Measurements from ENCODE around the gene SOX13. TPM values are rescaled to one million over a fixed set of nuclear protein-coding genes. Genes with fewer than 3 reads are reported as not detected.

The SOX13 gene
- 10 to 100 TPM in 5 of 6 experiments, 1 to 10 TPM in 1; 9.9 to 13.5 (median 11.1) TPM for total RNA-seq (2021; fragmentation: NEBNext Ultra II Directional; extraction: Animal tissue kit (Norgen Biotek cat#: 25700))
- long read RNA-seq, result 0 reads

DNA sequence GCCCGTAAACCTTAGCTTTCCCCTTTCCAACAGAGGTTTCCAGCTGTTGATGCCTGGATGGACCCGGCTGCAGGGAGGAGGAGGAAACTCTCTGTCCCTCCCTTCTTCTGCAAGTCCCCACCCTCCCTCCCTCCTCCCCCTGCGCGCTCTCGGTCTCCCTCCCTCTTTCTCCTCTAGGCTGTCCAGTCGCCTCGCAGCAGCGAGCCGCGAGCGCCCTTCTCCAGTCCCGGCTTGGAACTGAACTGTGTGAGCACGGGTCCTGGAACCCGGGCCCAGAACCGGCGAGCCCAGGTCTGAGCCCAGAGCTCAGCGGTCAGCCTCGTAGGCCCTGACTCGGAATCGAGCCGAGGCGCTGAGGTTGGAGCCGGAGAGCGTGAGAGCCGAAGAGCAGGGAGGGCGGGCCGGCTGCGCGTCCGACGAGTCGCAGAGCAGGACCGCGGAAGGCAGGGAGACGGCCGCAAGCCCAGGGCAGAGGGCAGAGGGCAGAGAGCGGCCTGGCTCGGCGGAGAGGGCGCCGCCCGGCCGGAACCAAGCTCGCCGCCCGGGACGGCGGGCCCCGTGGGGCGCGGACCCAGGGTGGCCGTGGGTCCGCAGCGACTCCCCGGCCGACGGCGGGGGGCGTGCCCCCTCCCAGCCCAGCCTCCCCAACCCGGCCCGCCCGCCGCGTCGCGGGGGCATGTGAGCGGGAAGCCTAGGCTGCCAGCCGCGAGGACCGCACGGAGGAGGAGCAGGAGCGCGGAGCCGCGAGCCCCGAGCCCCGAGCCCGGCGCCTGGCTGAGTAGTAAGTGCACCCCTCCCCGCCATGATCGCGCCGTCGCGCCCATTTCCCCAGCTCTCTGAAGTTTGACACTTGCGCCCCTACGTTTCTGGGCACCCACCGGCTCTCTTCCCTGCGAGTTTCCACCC is at the start of gene SOX13:
Gene SOX13, plus strand, starts transcription at position 185 of the 906 bp plus-strand sequence. CDS start 39,801 bp downstream, outside the sequence.
- peak within 1 kb of the TSS; percentile 86 for H3K27ac Mint-ChIP-seq
- H3K36me3 Mint-ChIP-seq (ENCODE audit: low read depth), result no peaks in the 10 kb centered on the region
- peaks cover 7% of the 10 kb centered on the region for H3K27me3 Mint-ChIP-seq (ENCODE audit: insufficient read depth)
- H3K9me3 Mint-ChIP-seq, result no peaks in the 10 kb centered on the region
- H3K4me1 Mint-ChIP-seq (ENCODE audit: low read depth), result peaks cover 26% of the 10 kb centered on the region
- peak; percentile 28; the same call in 1 of the 2 replicates for TF ChIP-seq CTCF (IDR thresholded peaks at IDR 0.05)
- H3K4me3 Mint-ChIP-seq, result peak within 1 kb of the TSS; percentile 96
- peak; percentile 81 for DNase-seq

DNA sequence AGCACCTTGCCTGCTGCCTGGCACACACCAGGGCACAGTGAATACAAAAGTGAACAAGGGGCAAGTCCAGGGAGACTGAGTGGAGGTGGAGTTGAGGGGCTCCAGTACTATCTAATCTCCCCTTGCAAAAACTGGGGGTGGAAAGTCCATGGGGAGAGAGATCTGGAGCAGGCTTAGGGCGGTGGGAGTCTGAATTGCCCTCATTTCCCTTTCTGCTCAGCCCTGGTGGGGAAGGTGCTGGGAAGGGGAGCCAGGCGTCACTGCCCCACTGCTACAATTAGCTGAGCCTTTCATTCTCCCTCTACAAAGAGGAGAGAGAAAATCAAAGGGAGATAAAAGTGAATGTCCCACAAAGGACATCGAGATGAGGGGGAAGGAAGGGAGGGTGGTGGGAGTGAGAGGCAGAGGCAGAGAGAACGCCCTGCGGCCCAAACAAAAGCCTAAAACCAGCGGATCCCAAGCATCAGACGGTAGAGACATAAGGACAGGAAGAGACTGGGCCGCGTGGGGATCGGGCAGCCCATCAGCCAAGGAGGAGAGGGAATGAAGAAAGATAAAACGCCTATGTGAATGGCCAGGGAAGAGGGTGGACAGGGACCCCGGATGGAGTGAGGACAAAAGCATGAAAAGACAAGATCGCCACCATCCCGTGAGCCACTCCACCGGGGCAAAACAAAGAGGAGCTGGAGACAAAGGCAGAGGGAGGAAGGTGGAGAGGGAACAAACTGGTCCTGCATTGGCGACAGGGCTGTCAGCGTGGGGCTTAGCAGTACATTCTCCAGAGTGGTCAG is 46.8 kb upstream of the SOX13 start:
- H3K4me3 Mint-ChIP-seq, result no peak overlapping the region
- no peaks in the 10 kb centered on the region for H3K9me3 Mint-ChIP-seq
- no peak overlapping the region for H3K27ac Mint-ChIP-seq
- H3K4me1 Mint-ChIP-seq (ENCODE audit: low read depth), result no peaks in the 10 kb centered on the region
- no peak for DNase-seq
- TF ChIP-seq CTCF (IDR thresholded peaks at IDR 0.05), result no peak
- no peaks in the 10 kb centered on the region for H3K36me3 Mint-ChIP-seq (ENCODE audit: low read depth)
- peaks cover 38% of the 10 kb centered on the region for H3K27me3 Mint-ChIP-seq (ENCODE audit: insufficient read depth)

- H3K4me1 Mint-ChIP-seq (ENCODE audit: low read depth), result no peaks in the 10 kb centered on the region
- H3K27ac Mint-ChIP-seq, result no peak overlapping the region
- H3K27me3 Mint-ChIP-seq (ENCODE audit: insufficient read depth), result peaks cover 40% of the 10 kb centered on the region
These were observed 45.5 kb upstream of the SOX13 start for GRCh38 chr1:204027446-204027845.

DNA sequence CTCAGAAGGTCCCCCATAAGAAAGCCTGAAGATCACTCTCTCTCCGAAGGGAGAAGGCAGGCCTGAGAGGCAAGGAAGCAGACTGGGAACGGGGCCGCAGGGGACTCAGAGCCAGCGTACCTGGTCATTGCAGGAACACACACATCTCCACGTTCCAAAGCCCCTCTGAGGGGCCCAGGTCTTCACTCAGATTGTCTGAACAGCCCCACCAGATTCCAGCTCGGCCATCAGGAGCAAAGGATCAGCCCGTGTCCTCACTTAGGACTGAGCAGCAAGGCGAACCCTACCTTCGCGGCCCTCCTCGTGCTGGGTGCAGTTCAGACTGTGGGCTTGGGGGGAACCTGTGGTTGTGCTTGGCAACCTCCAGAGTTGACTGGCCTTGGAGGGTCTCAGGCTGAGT is 43.9 kb upstream of the SOX13 start:
- DNase-seq, result no peak
- Mint-ChIP-seq H3K27ac (no peak overlapping the region), H3K27me3 (ENCODE audit: insufficient read depth) (peaks cover 33% of the 10 kb centered on the region), H3K9me3 (no peaks in the 10 kb centered on the region), H3K4me3 (no peak overlapping the region), H3K36me3 (ENCODE audit: low read depth) (no peaks in the 10 kb centered on the region), H3K4me1 (ENCODE audit: low read depth) (no peaks in the 10 kb centered on the region)
- no peak for TF ChIP-seq CTCF (IDR thresholded peaks at IDR 0.05)

More at GRCh38 chr1:204027446-204027845, 45.5 kb upstream of the SOX13 start:
- Mint-ChIP-seq H3K9me3 (no peaks in the 10 kb centered on the region), H3K4me3 (no peak overlapping the region), H3K36me3 (ENCODE audit: low read depth) (no peaks in the 10 kb centered on the region)
- DNase-seq, result no peak
- TF ChIP-seq CTCF (IDR thresholded peaks at IDR 0.05), result no peak

DNA sequence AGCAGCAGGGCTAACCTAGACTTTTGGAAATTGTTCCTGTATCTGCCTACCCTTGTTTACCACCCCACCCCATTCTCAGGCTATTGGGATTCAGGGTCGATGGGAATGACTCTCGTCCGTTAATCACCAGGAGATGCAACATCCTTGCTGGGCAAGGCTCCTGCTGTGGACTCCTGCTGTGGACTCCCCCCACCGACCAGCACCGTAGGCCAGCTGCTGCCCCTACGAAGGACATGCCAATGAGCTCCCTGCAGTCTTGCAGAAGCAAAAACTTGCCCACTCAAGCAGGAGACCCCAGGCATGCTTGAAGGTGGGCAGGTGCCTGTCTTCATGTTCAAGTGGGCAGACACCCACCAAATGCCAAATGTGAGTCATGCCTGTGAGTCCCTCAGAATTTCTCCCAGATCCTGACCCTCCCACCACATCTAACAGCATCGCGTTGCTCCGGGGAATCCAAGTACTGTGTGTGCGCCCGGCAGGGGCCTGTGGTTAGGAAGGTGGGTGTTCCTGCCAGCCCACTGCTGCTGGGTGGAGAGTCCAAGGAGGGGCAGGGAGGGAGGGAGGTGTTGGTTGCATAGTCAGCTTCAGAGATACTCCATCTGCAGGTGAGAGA is 41.7 kb upstream of the SOX13 start:
- TF ChIP-seq CTCF (IDR thresholded peaks at IDR 0.05), result no peak
- Mint-ChIP-seq H3K27ac (no peak overlapping the region), H3K4me3 (no peak overlapping the region), H3K9me3 (no peaks in the 10 kb centered on the region), H3K4me1 (ENCODE audit: low read depth) (no peaks in the 10 kb centered on the region), H3K27me3 (ENCODE audit: insufficient read depth) (peaks cover 12% of the 10 kb centered on the region), H3K36me3 (ENCODE audit: low read depth) (no peaks in the 10 kb centered on the region)
- DNase-seq, result no peak
